K562 (cell line): Measurements from ENCODE around the gene RAD50. TPM values are rescaled to one million over a fixed set of nuclear protein-coding genes. Genes with fewer than 3 reads are reported as not detected.
A peak's percentile ranks its signal among the peaks of the same experiment; 100 is the strongest.
"Not testable (repeated sequence)": the region's sequence is repeated elsewhere in the genome, so short reads cannot be mapped to it uniquely, and the experiment has no call there.

Experiments used
- ATAC-seq: fragments of 200-7000 bp; cut with Tn5 transposase; 3 replicates; pipeline ENCODE4 v1.9.1; 2020; ENCODE audit warnings: moderate library complexity
- BruUV-seq: library from RNA; stranded (reverse); fragments of 400-500 nt; replicated peaks from 2 replicates; lab custom pipeline; 2021; lab: Mats Ljungman, UMichigan
- CTCF ChIA-PET: fragments of 300-600 bp; formaldehyde crosslinking; extraction: SDS; loops from one replicate; lab custom pipeline; 2021; ENCODE audit warnings: low intra/inter-chr PET ratio; lab: Yijun Ruan, JAX
- POLR2A ChIA-PET: fragments of 300-600, 350-650 bp; sonication (Branson Sonifier 250); formaldehyde crosslinking; extraction: SDS; loops from one replicate; lab custom pipeline; 2021; ENCODE audit warnings: antibody characterized with exemption, inconsistent platforms; lab: Yijun Ruan, JAX
- DNase-seq, 4 experiments: peaks; one replicate each; pipeline versions ENCODE4 v3.0.0 to v3.0.0-alpha.2; 2011 to 2018; ENCODE audit warnings: low spot score in 3 of 4, mixed read lengths in 3 of 4; ENCODE audit errors: extremely low read depth in 1 of 4
- FAIRE-seq: peaks from 2 replicates; lab custom pipeline; 2011; peaks lifted over from hg19 to GRCh38; lab: Jason Lieb, UNC
- H2AFZ ChIP-seq: 2 replicates; pipeline ENCODE4 v1.6.0; 2011; ENCODE audit warnings: low read depth, low read length, control low read depth, inconsistent platforms
- H3K27ac ChIP-seq: fragments of 200-600 bp; 3 replicates; pipeline ENCODE4 v1.8.0; 2011; ENCODE audit warnings: low read depth, mild to moderate bottlenecking, control low read depth, inconsistent platforms, low read length, moderate library complexity, mixed read lengths; ENCODE audit errors: extremely low read depth
- H3K27me3 ChIP-seq, 2 experiments: fragments of 300-600 bp in 1 of 2; 2 replicates in 1 of 2; 3 replicates in 1 of 2; pipeline versions ENCODE4 v1.6.0 to v1.8.0; 2011; ENCODE audit warnings: inconsistent platforms in 2 of 2, low read length in 2 of 2, mild to moderate bottlenecking in 1 of 2, mixed read lengths in 1 of 2, moderate library complexity in 1 of 2; ENCODE audit not compliant: control insufficient read depth in 2 of 2, insufficient read depth in 2 of 2
- H3K36me3 ChIP-seq: fragments of 300-600 bp; 3 replicates; pipeline ENCODE4 v1.8.0; 2011; ENCODE audit warnings: mild to moderate bottlenecking, low read length, inconsistent platforms; ENCODE audit not compliant: control insufficient read depth, insufficient read depth
- H3K4me1 ChIP-seq, 2 experiments: fragments of 200-600 bp in 1 of 2; replicated peaks in 1 of 2; 2 replicates in 1 of 2; 3 replicates in 1 of 2; pipeline versions ENCODE4 v1.5.1 to v1.8.0; 2011; ENCODE audit warnings: inconsistent platforms in 2 of 2, low read length in 2 of 2, mild to moderate bottlenecking in 1 of 2, mixed read lengths in 1 of 2, moderate library complexity in 1 of 2; ENCODE audit not compliant: control insufficient read depth in 2 of 2, insufficient read depth in 2 of 2
- H3K4me2 ChIP-seq: 2 replicates; pipeline ENCODE4 v1.6.1; 2011; ENCODE audit warnings: low read length, control low read depth, inconsistent platforms, mixed read lengths; ENCODE audit not compliant: insufficient read depth
- H3K4me3 ChIP-seq: fragments of 200-600 bp; sonication (generic), shearing (Covaris generic); 2 replicates; pipeline ENCODE4 v1.5.1; 2016; ENCODE audit warnings: control low read depth, inconsistent platforms
- H3K79me2 ChIP-seq: fragments of 200-600 bp; 3 replicates; pipeline ENCODE4 v1.8.0; 2011; ENCODE audit warnings: low read length, inconsistent platforms; ENCODE audit not compliant: control insufficient read depth, insufficient read depth
- H3K9ac ChIP-seq, 2 experiments: 2 replicates each; pipeline versions ENCODE4 v1.6.0 to v1.6.1; 2011; ENCODE audit warnings: low read depth in 2 of 2, low read length in 2 of 2, control low read depth in 1 of 2, inconsistent platforms in 1 of 2, mild to moderate bottlenecking in 1 of 2, mixed read lengths in 1 of 2; ENCODE audit not compliant: insufficient read depth in 1 of 2
- H3K9me1 ChIP-seq: one replicate; pipeline ENCODE4 v1.6.0; 2011; ENCODE audit warnings: inconsistent platforms, mild to moderate bottlenecking, low read length, moderate library complexity; ENCODE audit not compliant: control insufficient read depth, insufficient read depth
- H3K9me3 ChIP-seq: replicated peaks from 2 replicates; pipeline ENCODE4 v1.5.1; 2011; ENCODE audit warnings: low read depth, low read length, inconsistent platforms; ENCODE audit not compliant: control insufficient read depth, insufficient read depth
- H4K20me1 ChIP-seq: replicated peaks from 2 replicates; pipeline ENCODE4 v1.6.1; 2011; ENCODE audit warnings: low read length, inconsistent platforms, mixed read lengths; ENCODE audit not compliant: control insufficient read depth, insufficient read depth
- CHD2 ChIP-seq: IDR thresholded peaks from 2 replicates; pipeline ENCODE4 v1.6.1; 2011; ENCODE audit warnings: low read depth, low read length
- ELF1 ChIP-seq: fragments of 200-800 bp; sonication (Bioruptor generic); IDR thresholded peaks from 2 replicates; pipeline ENCODE4 v1.6.1; 2016; ENCODE audit warnings: missing genetic modification characterization, missing compliant biosample characterization
- JUNB ChIP-seq: fragments of 450-650 bp; formaldehyde crosslinking; conservative IDR thresholded peaks from 2 replicates; pipeline ENCODE4 v1.4.0; 2020; ENCODE audit warnings: mild to moderate bottlenecking
- TFAM ChIP-seq: fragments of 250-450 bp; sonication (Bioruptor Pico); conservative IDR thresholded peaks from 2 replicates; pipeline ENCODE4 v1.5.0; 2021; ENCODE audit warnings: mild to moderate bottlenecking, moderate library complexity
- U2AF2 ChIP-seq: fragments of 200-400 bp; formaldehyde crosslinking; optimal IDR thresholded peaks from 2 replicates; pipeline ENCODE3; 2017; ENCODE audit warnings: low read depth, mild to moderate bottlenecking, low read length
- ZBTB11 ChIP-seq, 3 experiments: fragments of 200-800 bp in 1 of 3; fragments of 250-450 bp in 1 of 3; fragments of 450-650 bp in 1 of 3; sonication (Bioruptor Pico) in 1 of 3; sonication (Bioruptor generic) in 1 of 3; formaldehyde crosslinking in 1 of 3; IDR thresholded peaks; 2 replicates each; pipeline versions ENCODE4 v1.6.1 to v1.8.0; 2016 to 2022; ENCODE audit warnings: mild to moderate bottlenecking in 2 of 3, missing genetic modification characterization in 2 of 3, missing compliant biosample characterization in 1 of 3, moderate library complexity in 1 of 3
- ZNF431 ChIP-seq: sonication (generic); formaldehyde crosslinking; IDR thresholded peaks from 2 replicates; pipeline ENCODE4 v1.8.0; 2022; ENCODE audit warnings: mild to moderate bottlenecking, missing genetic modification reagents
- WGBS: fragments of 100-300 bp; shearing (Covaris generic); methylation state at CpG from one replicate; pipeline ENCODE4 v1.1.6; 2016; ENCODE audit warnings: low coverage, mixed read lengths; ENCODE audit not compliant: insufficient coverage; ENCODE audit errors: missing lambda C conversion rate; 5-methylcytosine and 5-hydroxymethylcytosine counted together
- in situ Hi-C: fragments of 300-500 bp; cut with MboI; formaldehyde crosslinking; loops from 4 replicates; pipeline ENCODE4 v1.15.0; 2018; ENCODE audit warnings: inconsistent platforms, mixed read lengths
- intact Hi-C: fragments of 100-400 bp; cut with micrococcal nuclease; formaldehyde crosslinking; loops from 2 replicates; pipeline ENCODE4 v1.14.2; 2022
- polyA plus RNA-seq, 8 experiments: library from polyadenylated mRNA; depleted of rRNA in 4 of 8; stranded (reverse) in 5 of 8; unstranded in 3 of 8; fragments of >200 nt; fragmentation: Nextera tagmentation in 2 of 8; fragmentation: Illumina TruSeq in 1 of 8; extraction: Ambion mirVana in 2 of 8; extraction: Trizol in 1 of 8; gene quantifications; 2 replicates each; pipeline versions ENCODE4 v1.2.1 to v1.2.3, GENCODE V29; 2011 to 2014; ENCODE audit warnings: inconsistent platforms in 1 of 8, missing spikeins in 1 of 8
- total RNA-seq, 7 experiments: library from RNA; depleted of rRNA in 6 of 7; stranded (reverse); fragments of >200 nt in 6 of 7; fragmentation: Illumina TruSeq in 2 of 7; extraction: Trizol in 2 of 7; gene quantifications; 2 replicates each; pipeline versions ENCODE4 v1.2.1 to v1.2.3, GENCODE V29; 2011 to 2021; ENCODE audit warnings: low replicate concordance in 1 of 7
- TF ChIP-seq, protein P1 (sequence below): fragments of 200-800 bp; sonication (Bioruptor generic); IDR thresholded peaks from 2 replicates; pipeline ENCODE4 v1.6.1; 2017; ENCODE audit warnings: missing genetic modification characterization, missing compliant biosample characterization

Gene RAD50
- total and polyA plus RNA-seq, 9 of the 15 experiments (the other 6 are each of a cell fraction or from before 2014, with no cell fraction given), result 15.3 to 74.2 (median 44.1) TPM

- intact Hi-C loops (loop anchor here (5.0 kb wide), 2 partner anchors 67 to 127 kb away; no protein-coding TSS in a partner anchor), in situ Hi-C loops (loop anchor here (5.0 kb wide), 1 partner anchor 347 kb away; the partner anchor contains the start of gene LEAP2)
- H3K36me3 ChIP-seq, BruUV-seq, H3K79me2 ChIP-seq, FAIRE-seq, H3K4me3 ChIP-seq, H3K9ac ChIP-seq, H3K4me2 ChIP-seq, H4K20me1 ChIP-seq, H3K9me3 ChIP-seq, ATAC-seq, H3K9me1 ChIP-seq, H2AFZ ChIP-seq, H3K27me3 ChIP-seq, DNase-seq, H3K27ac ChIP-seq: not testable (repeated sequence)
- H3K4me1 ChIP-seq, result peaks cover 4 to 26% of the 10 kb centered on the region in 2 experiments; a peak in 4 of 5 replicates
- TF ChIP-seq ZNF431 (peak; percentile 92), CHD2 (peak; percentile 77; the same call in 1 of the 2 replicates)
- ChIA-PET CTCF (interaction anchor here (0.7 kb wide), 1 partner anchor 210 kb away, joined by 3 read pairs; no protein-coding TSS in a partner anchor), POLR2A (interaction anchor here (0.6 kb wide), 1 partner anchor 70 kb away, joined by 3 read pairs; no protein-coding TSS in a partner anchor)
- WGBS, result 43% methylated on average over 5 of the region's 5 CpGs
Observed at GRCh38 chr5:132524877-132525276, 31.9 kb upstream of the RAD50 start.

GRCh38 chr5:132525299-132525724 lies 31.5 kb upstream of the RAD50 start:
- no peaks in the 10 kb centered on the region for H3K9me3 ChIP-seq
- H2AFZ ChIP-seq, result no peak overlapping the region
- peaks cover 4 to 26% of the 10 kb centered on the region in 2 experiments; a peak in 4 of 5 replicates for H3K4me1 ChIP-seq
- H3K36me3 ChIP-seq, result no peaks in the 10 kb centered on the region
- DNase-seq (no peak), FAIRE-seq (no peak), ATAC-seq (no peak)
- no peak overlapping the region for H3K27ac ChIP-seq
- intact Hi-C loops (loop anchor here (5.0 kb wide), 2 partner anchors 67 to 127 kb away; no protein-coding TSS in a partner anchor), in situ Hi-C loops (loop anchor here (5.0 kb wide), 1 partner anchor 347 kb away; the partner anchor contains the start of gene LEAP2)
- ChIA-PET CTCF (interaction anchor here (0.8 kb wide), 1 partner anchor 138 kb away, joined by 3 read pairs; no protein-coding TSS in a partner anchor), POLR2A (no interaction called here)
- no peak overlapping the region for H3K4me3 ChIP-seq
- H3K4me2 ChIP-seq, result no peak overlapping the region
- no peaks in the 10 kb centered on the region for H3K9me1 ChIP-seq
- no peaks in the 10 kb centered on the region for H4K20me1 ChIP-seq
- H3K9ac ChIP-seq, result no peak overlapping the region
- no peaks in the 10 kb centered on the region for H3K27me3 ChIP-seq
- H3K79me2 ChIP-seq, result no peaks in the 10 kb centered on the region
- no TSS peak for BruUV-seq
- TF ChIP-seq U2AF2 (no peak), ZBTB11 (CRISPR knock-in tag; IDR thresholded peaks at IDR 0.05) (no peak), ELF1 (tag) (no peak), JUNB (CRISPR knock-in tag) (no peak), TFAM (CRISPR knock-in tag) (no peak)
- TF ChIP-seq, protein P1, sequence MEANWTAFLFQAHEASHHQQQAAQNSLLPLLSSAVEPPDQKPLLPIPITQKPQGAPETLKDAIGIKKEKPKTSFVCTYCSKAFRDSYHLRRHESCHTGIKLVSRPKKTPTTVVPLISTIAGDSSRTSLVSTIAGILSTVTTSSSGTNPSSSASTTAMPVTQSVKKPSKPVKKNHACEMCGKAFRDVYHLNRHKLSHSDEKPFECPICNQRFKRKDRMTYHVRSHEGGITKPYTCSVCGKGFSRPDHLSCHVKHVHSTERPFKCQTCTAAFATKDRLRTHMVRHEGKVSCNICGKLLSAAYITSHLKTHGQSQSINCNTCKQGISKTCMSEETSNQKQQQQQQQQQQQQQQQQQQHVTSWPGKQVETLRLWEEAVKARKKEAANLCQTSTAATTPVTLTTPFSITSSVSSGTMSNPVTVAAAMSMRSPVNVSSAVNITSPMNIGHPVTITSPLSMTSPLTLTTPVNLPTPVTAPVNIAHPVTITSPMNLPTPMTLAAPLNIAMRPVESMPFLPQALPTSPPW (CRISPR knock-in tag), result no peak
